HUES64 (cell line): ENCODE results near the gene DMGDH.
A peak's percentile ranks its signal among the peaks of the same experiment; 100 is the strongest.
"Not testable (repeated sequence)": the region's sequence is repeated elsewhere in the genome, so short reads cannot be mapped to it uniquely, and the experiment has no call there.

Experiments
- H3K27ac ChIP-seq: 2 replicates; pipeline ENCODE4 v1.7.0; 2013; ENCODE audit warnings: low read depth, low read length, inconsistent platforms
- H3K27me3 ChIP-seq: 2 replicates; pipeline ENCODE4 v1.6.1; 2013; ENCODE audit warnings: mild to moderate bottlenecking, low read length; ENCODE audit not compliant: insufficient read depth
- H3K36me3 ChIP-seq: 2 replicates; pipeline ENCODE4 v1.6.1; 2013; ENCODE audit warnings: mild to moderate bottlenecking, low read length; ENCODE audit not compliant: insufficient read depth
- H3K4me1 ChIP-seq: 2 replicates; pipeline ENCODE4 v1.6.1; 2013; ENCODE audit warnings: mild to moderate bottlenecking, low read length, moderate library complexity; ENCODE audit not compliant: insufficient read depth
- H3K4me3 ChIP-seq: 2 replicates; pipeline ENCODE4 v1.5.1; 2013; ENCODE audit warnings: mild to moderate bottlenecking, low read length, moderate library complexity
- H3K9ac ChIP-seq: 2 replicates; pipeline ENCODE4 v1.6.1; 2013; ENCODE audit warnings: mild to moderate bottlenecking, low read depth, low read length
- H3K9me3 ChIP-seq: 2 replicates; pipeline ENCODE4 v1.6.1; 2013; ENCODE audit warnings: low read depth, low read length; ENCODE audit not compliant: insufficient read depth
- WGBS: fragments of 150-250, 120-280 bp; methylation state at CpG from one replicate; pipeline ENCODE4 v1.1.7; 2013; ENCODE audit warnings: missing lambda C conversion rate; 5-methylcytosine and 5-hydroxymethylcytosine counted together

The DMGDH gene

DNA sequence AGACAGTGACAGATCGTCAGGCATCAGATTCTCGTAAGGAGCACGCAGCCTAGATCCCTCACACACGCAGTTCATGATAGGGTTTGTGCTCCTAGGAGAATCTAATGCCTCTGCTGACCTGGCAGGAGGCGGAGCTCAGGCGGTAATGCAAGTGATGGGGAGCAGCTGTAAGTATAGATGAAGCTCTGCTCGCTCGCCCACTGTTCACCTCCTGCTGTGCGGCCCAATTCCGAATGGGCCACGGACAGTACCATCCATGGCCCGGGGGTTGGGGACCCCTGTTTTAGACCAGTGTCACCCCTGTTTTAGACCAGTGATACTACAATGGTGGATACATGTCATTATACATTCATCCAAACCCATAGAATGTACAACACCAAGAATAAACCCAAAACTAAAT, 80.4 kb downstream of the DMGDH start:
- 92% methylated on average over 12 of the region's 12 CpGs for WGBS
- H3K4me1 ChIP-seq, result peaks cover 7% of the 10 kb centered on the region
- no peak overlapping the region for H3K27ac ChIP-seq
- peaks cover 18% of the 10 kb centered on the region; the same call in 1 of the 2 replicates for H3K27me3 ChIP-seq
- H3K9me3 ChIP-seq, result no peaks in the 10 kb centered on the region
- no peaks in the 10 kb centered on the region for H3K36me3 ChIP-seq
- no peak overlapping the region for H3K9ac ChIP-seq
- H3K4me3 ChIP-seq, result no peak overlapping the region

DNA sequence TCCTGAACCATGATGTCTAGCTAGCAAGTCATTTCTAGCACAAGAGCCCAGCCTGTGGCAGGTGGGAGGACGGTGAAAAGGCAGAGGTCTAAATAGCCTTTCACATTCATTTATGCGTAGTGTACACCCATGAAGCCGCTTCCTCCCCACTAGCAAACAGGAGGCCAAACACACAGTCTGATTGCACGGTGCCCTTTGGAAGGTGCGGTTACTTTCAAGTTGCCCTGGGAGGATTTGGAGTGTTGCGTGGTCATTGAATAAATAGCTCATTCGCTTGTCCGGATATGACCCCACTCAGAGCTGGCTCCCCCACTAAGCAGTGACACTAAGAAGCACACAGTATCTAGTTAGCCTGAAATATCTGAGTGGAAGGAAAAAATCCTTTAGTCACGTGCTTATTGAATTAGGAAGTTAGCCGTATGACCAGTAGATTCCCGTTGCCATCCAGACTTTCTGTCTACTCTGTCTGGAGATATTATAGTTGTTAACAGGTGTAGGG, 83.7 kb downstream of the DMGDH start:
- Histone ChIP-seq H3K9me3 (no peaks in the 10 kb centered on the region), H3K4me3 (peak overlapping the region; percentile 92), H3K27me3 (peaks cover 18% of the 10 kb centered on the region; the same call in 1 of the 2 replicates), H3K27ac (no peak overlapping the region), H3K9ac (peak overlapping the region; percentile 95), H3K4me1 (peaks cover 16% of the 10 kb centered on the region), H3K36me3 (no peaks in the 10 kb centered on the region)
- WGBS, result 44% methylated on average over 11 of the region's 11 CpGs

DNA sequence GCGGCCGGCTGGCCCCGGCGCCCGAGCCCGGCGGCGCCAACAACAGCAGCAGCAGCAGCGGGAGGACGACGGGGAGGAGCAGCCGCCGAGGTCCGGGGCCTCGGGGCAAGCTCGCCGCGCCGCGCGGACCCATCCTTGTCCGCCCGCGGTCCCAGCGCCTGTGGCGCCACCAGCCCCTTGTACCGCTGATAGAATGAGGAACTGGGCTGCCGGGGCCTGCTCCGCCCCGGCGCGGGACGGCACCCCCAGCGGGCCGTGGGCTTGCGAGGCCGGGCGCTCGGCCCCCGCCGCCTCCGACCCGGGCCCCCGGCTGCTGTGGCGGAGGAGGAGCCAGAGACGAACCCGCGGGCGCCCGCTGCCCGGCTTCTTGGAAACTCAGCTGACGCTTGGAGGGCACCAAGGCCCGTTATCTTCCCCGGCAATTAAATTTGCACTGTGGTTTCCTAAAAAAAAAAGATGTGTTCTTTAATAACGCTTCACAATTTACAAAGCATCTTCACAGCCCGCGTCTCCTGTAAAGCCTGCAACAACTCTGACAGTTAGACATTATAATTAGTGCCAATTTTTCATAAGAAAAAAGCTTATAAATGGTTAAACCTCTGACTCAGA, 84.3 kb downstream of the DMGDH start, which contains the start of gene ARSB:
TSS of gene ARSB (minus strand) at position 195 of the 609 bp plus-strand sequence. CDS start at position 133, 62 bp downstream.
- Histone ChIP-seq H3K4me3 (peak within 1 kb of the TSS; percentile 92), H3K27me3 (peaks cover 18% of the 10 kb centered on the region; the same call in 1 of the 2 replicates), H3K36me3 (no peaks in the 10 kb centered on the region), H3K9me3 (no peaks in the 10 kb centered on the region), H3K4me1 (peaks cover 16% of the 10 kb centered on the region), H3K27ac (peak within 1 kb of the TSS; percentile 87), H3K9ac (peak within 1 kb of the TSS; percentile 95)
- WGBS, result under 1% methylated on average over 57 of the region's 57 CpGs

DNA sequence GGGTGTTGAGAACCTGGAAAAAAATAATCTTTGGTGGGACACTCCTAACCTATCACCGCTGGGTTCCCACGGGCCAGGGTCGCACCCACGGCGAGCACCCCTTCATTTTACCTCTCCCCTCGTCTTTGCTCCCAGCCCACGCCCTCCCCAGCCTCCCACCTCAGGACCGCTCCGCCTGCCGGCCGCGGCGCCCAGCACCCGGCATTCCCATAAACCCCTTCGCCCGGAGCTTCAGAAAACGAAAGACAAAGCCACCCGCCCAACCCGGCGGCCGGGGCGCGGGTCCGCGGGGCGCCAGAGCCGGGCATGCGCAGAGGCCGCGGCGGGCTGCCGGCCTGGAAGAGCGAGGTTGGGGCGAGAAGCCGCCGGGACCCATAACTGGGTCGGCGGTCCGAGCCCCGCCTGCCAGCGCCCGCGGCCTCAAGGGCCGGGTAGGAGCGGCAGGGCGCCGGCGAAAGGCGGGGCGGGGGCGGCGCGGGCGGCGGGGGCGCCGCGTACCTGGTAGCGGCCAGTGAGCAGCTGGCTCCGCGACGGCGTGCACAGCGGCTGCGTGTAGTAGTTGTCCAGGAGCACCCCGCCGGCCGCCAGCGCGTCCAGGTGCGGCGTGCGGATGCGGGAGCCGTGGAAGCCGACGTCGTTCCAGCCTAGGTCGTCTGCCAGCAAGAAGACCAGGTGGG, 84.9 kb downstream of the DMGDH start:
- peak overlapping the region; percentile 87 for H3K27ac ChIP-seq
- H3K4me3 ChIP-seq, result peak overlapping the region; percentile 92
- H3K36me3 ChIP-seq, result no peaks in the 10 kb centered on the region
- under 1% methylated on average over 79 of the region's 79 CpGs for WGBS
- H3K9me3 ChIP-seq, result no peaks in the 10 kb centered on the region
- peaks cover 18% of the 10 kb centered on the region; the same call in 1 of the 2 replicates for H3K27me3 ChIP-seq
- peaks cover 16% of the 10 kb centered on the region for H3K4me1 ChIP-seq
- peak overlapping the region; percentile 95 for H3K9ac ChIP-seq

DNA sequence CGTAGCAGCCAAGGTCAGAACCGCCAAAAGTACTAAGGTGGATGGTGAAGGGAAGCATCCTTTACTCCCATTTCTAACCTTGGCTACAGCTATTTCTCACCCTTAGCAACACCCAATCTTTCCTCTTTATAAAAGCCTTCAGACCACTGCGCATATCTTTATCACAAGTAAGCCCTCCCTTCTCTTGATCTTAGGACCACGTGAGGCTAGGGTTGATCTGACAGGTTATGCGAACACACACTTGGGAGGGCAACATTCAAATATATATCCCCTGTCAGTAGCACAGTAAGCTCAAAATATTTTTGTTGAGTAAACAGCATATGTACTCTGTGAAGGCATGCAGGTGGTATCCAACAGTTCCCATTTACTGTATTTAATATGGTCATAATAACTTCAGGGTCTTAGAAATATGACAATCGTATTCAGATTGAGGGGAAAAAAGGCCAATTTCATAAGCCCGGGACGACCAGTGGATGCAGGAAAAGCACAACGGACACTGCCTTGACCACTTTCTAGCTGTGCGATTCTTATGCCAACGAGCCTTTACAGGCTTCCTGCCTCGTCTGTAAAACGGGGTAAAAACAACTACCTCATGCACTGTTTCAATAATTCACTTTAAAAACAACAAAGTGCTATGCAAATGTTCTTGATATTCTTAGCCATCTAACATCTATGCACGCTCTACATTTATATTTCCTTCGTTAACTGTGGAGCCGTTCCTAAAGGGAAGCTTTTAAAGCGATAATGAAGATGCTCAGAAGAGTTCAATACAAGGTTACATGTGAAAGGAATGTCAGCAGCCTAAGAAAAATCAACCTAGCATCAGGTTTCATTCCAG, 85.7 kb downstream of the DMGDH start:
- H3K36me3 ChIP-seq, result no peaks in the 10 kb centered on the region
- H3K4me1 ChIP-seq, result peaks cover 16% of the 10 kb centered on the region
- 22% methylated on average over 16 of the region's 17 CpGs for WGBS
- H3K27me3 ChIP-seq, result peaks cover 18% of the 10 kb centered on the region; the same call in 1 of the 2 replicates
- H3K9me3 ChIP-seq, result no peaks in the 10 kb centered on the region
- peak overlapping the region; percentile 92 for H3K4me3 ChIP-seq
- H3K9ac ChIP-seq, result peak overlapping the region; percentile 95
- H3K27ac ChIP-seq, result peak overlapping the region; percentile 87

DNA sequence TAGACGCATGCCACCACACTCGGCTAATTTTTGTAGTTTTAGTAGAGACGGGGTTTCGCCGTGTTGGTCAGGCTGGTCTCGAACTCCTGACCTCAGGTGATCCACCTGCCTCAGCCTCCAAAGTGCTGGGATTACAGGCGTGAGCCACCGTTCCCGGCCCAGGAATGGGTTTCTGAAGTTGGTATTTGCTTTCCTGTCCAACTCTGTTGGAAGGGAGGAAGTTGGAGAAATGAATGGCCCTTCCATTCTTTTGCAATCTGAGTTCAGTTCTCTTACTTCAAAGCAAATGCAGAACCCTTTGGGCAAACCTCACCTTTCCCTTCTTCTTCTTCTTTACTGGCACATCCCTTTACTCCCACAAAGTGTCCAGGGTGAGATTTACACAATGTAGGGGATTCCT, 86.3 kb downstream of the DMGDH start:
- not testable (repeated sequence) for H3K27ac ChIP-seq, H3K9ac ChIP-seq, H3K36me3 ChIP-seq, H3K9me3 ChIP-seq
- WGBS, result 90% methylated on average over 9 of the region's 9 CpGs
- Histone ChIP-seq H3K27me3 (peaks cover 18% of the 10 kb centered on the region; the same call in 1 of the 2 replicates), H3K4me1 (peaks cover 16% of the 10 kb centered on the region), H3K4me3 (peak overlapping the region; percentile 92)

- no peak overlapping the region for H3K4me3 ChIP-seq
- no peak overlapping the region for H3K9ac ChIP-seq
Observed at GRCh38 chr5:78979909-78980308, 89.6 kb downstream of the DMGDH start.

DNA sequence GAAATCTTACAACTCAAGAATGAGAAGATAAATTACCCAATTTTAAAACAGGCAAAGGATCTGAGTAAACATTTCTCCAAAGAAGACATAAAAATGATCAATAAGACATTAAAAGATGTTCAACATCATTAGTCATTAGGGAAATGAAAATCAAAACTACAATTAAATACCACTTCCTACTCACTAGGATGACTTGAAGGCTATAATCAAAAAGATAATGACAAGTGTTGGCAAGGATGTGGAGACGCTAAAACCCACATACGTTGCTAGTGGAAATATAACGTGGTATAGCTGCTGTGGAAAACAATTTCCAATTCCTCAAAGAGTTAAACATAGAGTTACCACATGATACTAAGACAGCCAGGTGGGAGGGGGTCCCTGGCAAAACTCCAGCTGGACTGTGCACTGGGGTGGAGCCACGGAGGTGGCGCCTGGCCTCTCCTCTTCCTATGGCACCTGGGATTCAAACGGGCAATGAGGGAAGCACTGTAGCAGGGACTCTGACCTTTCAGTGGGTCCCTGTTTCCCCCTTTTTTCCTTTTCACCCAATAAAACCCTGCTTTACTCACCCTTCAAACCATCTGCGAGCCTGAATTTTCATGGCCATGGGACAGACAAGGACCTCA, 90.2 kb downstream of the DMGDH start:
- 95% methylated on average over 7 of the region's 7 CpGs for WGBS
- peaks cover 12% of the 10 kb centered on the region for H3K4me1 ChIP-seq
- H3K9me3 ChIP-seq, result no peaks in the 10 kb centered on the region
- no peaks in the 10 kb centered on the region for H3K27me3 ChIP-seq
- no peak overlapping the region for H3K4me3 ChIP-seq
- no peak overlapping the region for H3K27ac ChIP-seq
- no peak overlapping the region for H3K9ac ChIP-seq
- H3K36me3 ChIP-seq, result no peaks in the 10 kb centered on the region

More at GRCh38 chr5:78979909-78980308, 89.6 kb downstream of the DMGDH start:
- no peaks in the 10 kb centered on the region for H3K27me3 ChIP-seq
- no peaks in the 10 kb centered on the region for H3K9me3 ChIP-seq
- H3K4me1 ChIP-seq, result peaks cover 9% of the 10 kb centered on the region
- no peaks in the 10 kb centered on the region for H3K36me3 ChIP-seq
- H3K27ac ChIP-seq, result no peak overlapping the region

DNA sequence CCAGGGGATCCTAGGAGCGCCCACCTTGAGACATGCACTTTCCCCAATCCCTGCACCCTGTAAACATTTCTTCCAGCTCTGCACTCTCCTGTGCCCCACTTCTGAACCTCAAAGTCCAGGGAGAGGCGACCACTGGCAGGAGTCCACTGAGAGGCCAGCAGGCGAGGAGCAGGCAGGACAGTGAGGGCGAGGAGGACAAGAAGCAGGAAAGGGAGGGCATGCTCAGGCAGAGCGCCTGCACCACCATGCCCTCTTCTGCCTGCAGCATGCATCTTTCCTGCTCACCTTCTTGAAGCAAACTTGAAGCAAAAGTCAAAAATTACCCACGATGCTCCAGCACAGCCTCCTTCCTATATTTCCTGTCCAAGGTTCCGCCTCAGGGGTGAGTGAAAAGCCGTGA, 94.4 kb downstream of the DMGDH start:
- WGBS, result 96% methylated on average over 8 of the region's 8 CpGs
- no peaks in the 10 kb centered on the region for H3K27me3 ChIP-seq
- peaks cover 3% of the 10 kb centered on the region; the same call in 1 of the 2 replicates for H3K4me1 ChIP-seq

GRCh38 chr5:78974601-78975000, 94.9 kb downstream of the DMGDH start:
- no peak overlapping the region for H3K27ac ChIP-seq
- H3K4me3 ChIP-seq, result no peak overlapping the region
- H3K36me3 ChIP-seq, result no peaks in the 10 kb centered on the region
- peaks cover 3% of the 10 kb centered on the region; the same call in 1 of the 2 replicates for H3K4me1 ChIP-seq
- WGBS, result 96% methylated on average over 2 of the region's 2 CpGs
- no peaks in the 10 kb centered on the region for H3K27me3 ChIP-seq
- no peaks in the 10 kb centered on the region for H3K9me3 ChIP-seq
- no peak overlapping the region for H3K9ac ChIP-seq

More for the DNA sequence above, 94.4 kb downstream of the DMGDH start:
- no peaks in the 10 kb centered on the region for H3K9me3 ChIP-seq
- no peak overlapping the region for H3K9ac ChIP-seq
- H3K36me3 ChIP-seq, result no peaks in the 10 kb centered on the region
- no peak overlapping the region for H3K27ac ChIP-seq
- H3K4me3 ChIP-seq, result no peak overlapping the region
